Measurements from ENCODE around the gene LPIN3. TPM values are rescaled to one million over a fixed set of nuclear protein-coding genes. Genes with fewer than 3 reads are reported as not detected.

LPIN3 gene
- total RNA-seq, 1 experiment from 2014 or later: 3.8 TPM

DNA sequence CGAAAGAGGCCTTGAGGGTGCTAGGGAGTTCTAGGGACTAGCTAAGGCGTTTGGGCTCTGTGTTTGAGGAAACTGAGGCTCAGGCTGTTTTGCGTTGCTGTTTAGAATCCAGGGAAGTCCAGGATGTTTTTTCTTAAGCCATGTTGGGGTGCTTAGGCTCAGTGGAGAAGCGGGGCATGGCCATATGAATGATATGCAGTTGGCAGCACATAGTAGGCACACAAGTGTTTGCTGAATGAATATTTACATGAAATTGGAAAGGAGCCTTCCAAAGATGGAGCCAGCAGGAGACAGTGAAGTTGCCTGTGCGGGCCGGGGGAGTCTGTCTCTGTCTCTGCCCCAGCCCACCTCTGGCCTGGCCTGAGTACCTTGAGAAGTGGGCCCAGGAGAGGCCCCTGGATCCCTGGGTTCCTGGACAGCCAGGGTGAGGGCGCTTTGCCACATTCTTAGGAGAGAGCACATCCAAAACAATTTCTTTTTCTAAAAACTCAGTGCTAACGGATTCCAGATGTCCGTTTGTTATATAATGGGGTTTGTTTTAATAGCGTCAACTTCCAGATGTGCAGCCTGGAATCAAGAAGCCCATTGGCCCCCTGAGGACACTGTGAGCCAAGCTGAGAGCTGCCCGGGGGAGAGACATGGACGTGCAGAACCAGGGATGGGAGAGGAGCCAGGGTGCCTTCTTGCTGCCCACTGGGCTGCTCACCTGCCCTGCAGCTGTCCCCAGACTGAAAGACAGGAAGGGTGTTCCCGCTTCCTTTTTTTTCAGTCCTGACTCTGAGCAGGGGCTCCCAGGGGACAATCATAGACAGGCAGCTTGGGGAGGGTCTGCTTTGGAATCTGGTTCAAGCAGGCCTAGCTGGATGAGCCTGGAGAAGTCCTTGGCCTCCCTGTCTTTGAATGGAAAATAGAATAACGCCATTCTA lies 46.1 kb downstream of the LPIN3 start:
- H3K4me3 Mint-ChIP-seq: 0 out of 5 replicates have a peak overlapping the region, but pooled peaks of 1 of the 2 experiments have one; percentile 5
- peaks cover 11 to 21% of the 10 kb centered on the region in 2 experiments for H3K4me1 Mint-ChIP-seq
- Histone ChIP-seq H3K27ac (ENCODE audit: insufficient read length, low read depth, low read length) (no peak overlapping the region), H3K23ac (ENCODE audit: insufficient read length, low read depth, low read length) (no peak overlapping the region), H4K8ac (replicated peaks; ENCODE audit: insufficient read length, low read depth, low read length) (no peak overlapping the region), H2AFZ (ENCODE audit: low read length) (no peak overlapping the region), H3K79me2 (ENCODE audit: insufficient read depth, low read length) (no peaks in the 10 kb centered on the region), H3K14ac (ENCODE audit: insufficient read depth, low read length) (no peak overlapping the region), H2BK20ac (ENCODE audit: low read depth, low read length, poor library complexity, severe bottlenecking) (no peak overlapping the region), H3K9me3 (ENCODE audit: control insufficient read depth, low read depth, low read length) (no peaks in the 10 kb centered on the region), H2BK12ac (ENCODE audit: insufficient read length, low read depth, low read length) (no peak overlapping the region), H3K79me1 (ENCODE audit: insufficient read depth, low read depth, low read length, poor library complexity, severe bottlenecking) (no peaks in the 10 kb centered on the region), H2BK15ac (ENCODE audit: low read depth, low read length) (no peak overlapping the region), H2BK5ac (ENCODE audit: insufficient read length, low read length) (no peak overlapping the region), H3K4me1 (ENCODE audit: insufficient read depth, low read length) (no peaks in the 10 kb centered on the region), H3K23me2 (ENCODE audit: insufficient read length, low read depth, low read length, poor library complexity, severe bottlenecking) (no peaks in the 10 kb centered on the region), H3K27me3 (ENCODE audit: insufficient read depth, low read length) (no peaks in the 10 kb centered on the region), H3K4ac (ENCODE audit: low read depth, low read length) (no peak overlapping the region), H3K56ac (ENCODE audit: insufficient read length, low read depth, low read length) (no peak overlapping the region), H4K20me1 (ENCODE audit: control insufficient read depth, insufficient read depth, insufficient read length) (no peaks in the 10 kb centered on the region), H2BK120ac (ENCODE audit: low read depth, low read length, poor library complexity, severe bottlenecking) (no peak overlapping the region), H4K91ac (ENCODE audit: insufficient read length, low read depth, low read length) (no peak overlapping the region), H3T11ph (ENCODE audit: low read length) (no peak overlapping the region), H3K18ac (ENCODE audit: insufficient read length, low read depth, low read length) (no peak overlapping the region), H2AK5ac (ENCODE audit: insufficient read length, low read length) (no peak overlapping the region), H3K9ac (ENCODE audit: extremely low read depth, insufficient read length, low read length) (no peak overlapping the region), H3K4me2 (ENCODE audit: insufficient read depth, insufficient read length, low read length) (no peak overlapping the region), H4K5ac (ENCODE audit: insufficient read length, low read depth, low read length) (no peak overlapping the region)
- H3K9me3 Mint-ChIP-seq: no peaks in the 10 kb centered on the region
- WGBS (ENCODE audit: extremely low coverage, insufficient read length, low lambda C conversion rate): no CpG with 5 or more reads among the region's 14 CpGs
- no peaks in the 10 kb centered on the region for H3K36me3 Mint-ChIP-seq (ENCODE audit: insufficient read depth in 1 of 3, low read depth in 3 of 3)
- DNase-seq: no peak
- TF ChIP-seq, protein P1, sequence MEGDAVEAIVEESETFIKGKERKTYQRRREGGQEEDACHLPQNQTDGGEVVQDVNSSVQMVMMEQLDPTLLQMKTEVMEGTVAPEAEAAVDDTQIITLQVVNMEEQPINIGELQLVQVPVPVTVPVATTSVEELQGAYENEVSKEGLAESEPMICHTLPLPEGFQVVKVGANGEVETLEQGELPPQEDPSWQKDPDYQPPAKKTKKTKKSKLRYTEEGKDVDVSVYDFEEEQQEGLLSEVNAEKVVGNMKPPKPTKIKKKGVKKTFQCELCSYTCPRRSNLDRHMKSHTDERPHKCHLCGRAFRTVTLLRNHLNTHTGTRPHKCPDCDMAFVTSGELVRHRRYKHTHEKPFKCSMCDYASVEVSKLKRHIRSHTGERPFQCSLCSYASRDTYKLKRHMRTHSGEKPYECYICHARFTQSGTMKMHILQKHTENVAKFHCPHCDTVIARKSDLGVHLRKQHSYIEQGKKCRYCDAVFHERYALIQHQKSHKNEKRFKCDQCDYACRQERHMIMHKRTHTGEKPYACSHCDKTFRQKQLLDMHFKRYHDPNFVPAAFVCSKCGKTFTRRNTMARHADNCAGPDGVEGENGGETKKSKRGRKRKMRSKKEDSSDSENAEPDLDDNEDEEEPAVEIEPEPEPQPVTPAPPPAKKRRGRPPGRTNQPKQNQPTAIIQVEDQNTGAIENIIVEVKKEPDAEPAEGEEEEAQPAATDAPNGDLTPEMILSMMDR (conservative IDR thresholded peaks at IDR 0.05): no peak
- H3K27me3 Mint-ChIP-seq (ENCODE audit: low read depth): peaks cover 5% of the 10 kb centered on the region
- peak overlapping the region in 1 of 3 experiments; percentile 28; a peak in 1 of 7 replicates for H3K27ac Mint-ChIP-seq

All from H9 (cell line).